Endothelial cell of umbilical vein (primary cell): ENCODE data around the gene ATP6AP2. TPM values are rescaled to one million over a fixed set of nuclear protein-coding genes. Genes with fewer than 3 reads are reported as not detected.

Experiments used
- BruUV-seq: library from RNA; stranded (reverse); fragments of 400-500 nt; replicated peaks from 2 replicates; lab custom pipeline; 2021; lab: Mats Ljungman, UMichigan
- CTCF ChIA-PET: fragments of 300-600, 350-600 bp; sonication (Branson Sonifier 250); formaldehyde crosslinking; loops from one replicate; lab custom pipeline; 2021; ENCODE audit warnings: antibody characterized with exemption, inconsistent platforms; lab: Charles Lee
- POLR2A ChIA-PET: fragments of 300-600, 350-600 bp; sonication (Branson Sonifier 250); formaldehyde crosslinking; loops from one replicate; lab custom pipeline; 2021; ENCODE audit warnings: antibody characterized with exemption, inconsistent platforms; lab: Charles Lee
- DNase-seq: peaks from one replicate; pipeline ENCODE4 v3.0.0-alpha.2; 2011; ENCODE audit warnings: low read depth, low spot score
- FAIRE-seq: peaks from 2 replicates; lab custom pipeline; 2011; peaks lifted over from hg19 to GRCh38; lab: Jason Lieb, UNC
- H2AFZ ChIP-seq: 2 replicates; pipeline ENCODE4 v1.6.0; 2012; ENCODE audit warnings: low read depth, low read length, control low read depth, inconsistent platforms
- H3K27ac ChIP-seq: 2 replicates; pipeline ENCODE4 v1.5.1; 2011; ENCODE audit warnings: low read depth, mild to moderate bottlenecking, control low read depth, low read length, moderate library complexity; ENCODE audit not compliant: insufficient read depth
- H3K27me3 ChIP-seq, 2 experiments: 2 replicates each; pipeline versions ENCODE4 v1.6.0 to v1.6.1; 2011; ENCODE audit warnings: low read length in 2 of 2, mixed read lengths in 1 of 2; ENCODE audit not compliant: control insufficient read depth in 2 of 2, insufficient read depth in 2 of 2
- H3K36me3 ChIP-seq, 2 experiments: 2 replicates in 1 of 2; 3 replicates in 1 of 2; pipeline ENCODE4 v1.5.1; 2011; ENCODE audit warnings: low read length in 2 of 2, mild to moderate bottlenecking in 1 of 2, moderate library complexity in 1 of 2; ENCODE audit not compliant: control insufficient read depth in 2 of 2, insufficient read depth in 2 of 2; ENCODE audit errors: extremely low read depth in 1 of 2
- H3K4me1 ChIP-seq: 3 replicates; pipeline ENCODE4 v1.5.1; 2011; ENCODE audit warnings: mild to moderate bottlenecking, low read length; ENCODE audit not compliant: control insufficient read depth, insufficient read depth; ENCODE audit errors: extremely low read depth
- H3K4me2 ChIP-seq: 2 replicates; pipeline ENCODE4 v1.6.1; 2011; ENCODE audit warnings: low read length, control low read depth, mixed read lengths; ENCODE audit not compliant: insufficient read depth
- H3K4me3 ChIP-seq, 3 experiments: fragments of 200-600 bp in 1 of 3; sonication (generic), shearing (Covaris generic) in 1 of 3; replicated peaks in 1 of 3; 2 replicates each; pipeline ENCODE4 v1.5.1; 2011 to 2016; ENCODE audit warnings: control low read depth in 3 of 3, low read length in 3 of 3, mild to moderate bottlenecking in 2 of 3, inconsistent platforms in 1 of 3, low read depth in 1 of 3, moderate library complexity in 1 of 3; ENCODE audit not compliant: insufficient read depth in 1 of 3
- H3K79me2 ChIP-seq: 2 replicates; pipeline ENCODE4 v1.6.0; 2012; ENCODE audit warnings: low read length, inconsistent platforms; ENCODE audit not compliant: control insufficient read depth, insufficient read depth
- H3K9ac ChIP-seq: replicated peaks from 2 replicates; pipeline ENCODE3; 2011; ENCODE audit warnings: low read length, control low read depth; ENCODE audit not compliant: insufficient read depth; ENCODE audit errors: extremely low read depth
- H3K9me1 ChIP-seq: replicated peaks from 3 replicates; pipeline ENCODE4 v1.6.0; 2011; ENCODE audit warnings: mild to moderate bottlenecking, low read length; ENCODE audit not compliant: control insufficient read depth, insufficient read depth; ENCODE audit errors: extremely low read depth
- H3K9me3 ChIP-seq: replicated peaks from 2 replicates; pipeline ENCODE4 v1.5.1; 2012; ENCODE audit warnings: low read length, inconsistent platforms; ENCODE audit not compliant: control insufficient read depth, insufficient read depth
- H4K20me1 ChIP-seq: replicated peaks from 2 replicates; pipeline ENCODE3; 2011; ENCODE audit warnings: mild to moderate bottlenecking, low read length; ENCODE audit not compliant: control insufficient read depth, insufficient read depth; ENCODE audit errors: extremely low read depth
- EZH2 ChIP-seq: IDR thresholded peaks from 2 replicates; pipeline ENCODE4 v1.6.1; 2012; ENCODE audit warnings: borderline replicate concordance, low read depth, mild to moderate bottlenecking, moderate library complexity, low read length, inconsistent platforms; ENCODE audit not compliant: severe bottlenecking
- FOS ChIP-seq: IDR thresholded peaks from 2 replicates; pipeline ENCODE4 v1.6.1; 2011; ENCODE audit warnings: mild to moderate bottlenecking, low read length, moderate library complexity, borderline replicate concordance; ENCODE audit not compliant: insufficient read depth
- GATA2 ChIP-seq: IDR thresholded peaks from 2 replicates; pipeline ENCODE4 v1.7.0; 2011; ENCODE audit warnings: low read depth, mild to moderate bottlenecking, moderate library complexity, mixed read lengths, low read length; ENCODE audit not compliant: insufficient read length, insufficient read depth
- JUN ChIP-seq: IDR thresholded peaks from 2 replicates; pipeline ENCODE4 v1.6.1; 2011; ENCODE audit warnings: borderline replicate concordance, low read depth; ENCODE audit not compliant: insufficient read length, insufficient read depth
- MYC ChIP-seq: IDR thresholded peaks from one replicate; pipeline ENCODE4 v1.6.1; 2011; ENCODE audit warnings: mild to moderate bottlenecking, low read depth, low read length
- POLR2A ChIP-seq: IDR thresholded peaks from 2 replicates; pipeline ENCODE4 v1.6.1; 2012; ENCODE audit warnings: low read depth, mild to moderate bottlenecking, control low read depth, low read length
- POLR2AphosphoS5 ChIP-seq: IDR thresholded peaks from 2 replicates; pipeline ENCODE4 v1.6.1; 2012; ENCODE audit warnings: low read depth, mild to moderate bottlenecking, control low read depth, low read length, moderate library complexity; ENCODE audit not compliant: insufficient read depth
- dilution Hi-C: fragments of 300-500 bp; cut with MboI; formaldehyde crosslinking; loops from one replicate; pipeline ENCODE4 v1.15.0; 2019; ENCODE audit warnings: low sequenced_read_pairs; ENCODE audit not compliant: extremely low pct_ligation_motif_present
- intact Hi-C: fragments of 100-400 bp; cut with micrococcal nuclease; formaldehyde crosslinking; loops from one replicate; pipeline ENCODE4 v1.10.0; 2022
- polyA plus RNA-seq, 4 experiments: library from polyadenylated mRNA; depleted of rRNA in 3 of 4; stranded (reverse) in 3 of 4; unstranded in 1 of 4; fragments of >200 nt; gene quantifications; 2 replicates each; pipeline versions ENCODE4 v1.2.1 to v1.2.3, GENCODE V29; 2011 to 2012; ENCODE audit warnings: missing spikeins in 1 of 4
- total RNA-seq: library from RNA; stranded (reverse); gene quantifications from 2 replicates; pipeline ENCODE4 v1.2.3, GENCODE V29; 2021
- TF ChIP-seq, protein P1 (sequence below), 2 donors: IDR thresholded peaks; 1 replicate in 1 of 2; 2 replicates in 1 of 2; pipeline ENCODE4 v1.5.1; 2011; ENCODE audit warnings: low read length in 2 of 2, mild to moderate bottlenecking in 2 of 2, moderate library complexity in 2 of 2, control low read depth in 1 of 2, inconsistent platforms in 1 of 2, low read depth in 1 of 2; ENCODE audit not compliant: insufficient read depth in 1 of 2; ENCODE audit errors: extremely low read depth in 1 of 2
- TF ChIP-seq, protein P2 (sequence below): IDR thresholded peaks from 2 replicates; pipeline ENCODE4 v1.6.1; 2011; ENCODE audit not compliant: insufficient read depth, insufficient read length

Gene ATP6AP2
- total and polyA plus RNA-seq, 2 donors (not counting 3 experiments of a cell fraction or from before 2014, with no cell fraction given), result 84.6 to 95.9 TPM

- H3K4me1 ChIP-seq, result no peaks in the 10 kb centered on the region
- H3K27ac ChIP-seq, result no peak overlapping the region
- no peaks in the 10 kb centered on the region for H3K27me3 ChIP-seq
- H2AFZ ChIP-seq, result no peak overlapping the region
- H3K9me3 ChIP-seq, result no peaks in the 10 kb centered on the region
- ChIA-PET POLR2A (no interaction called here), CTCF (no interaction called here)
- H3K79me2 ChIP-seq, result no peaks in the 10 kb centered on the region
- FAIRE-seq, result no peak
- no peaks in the 10 kb centered on the region for H4K20me1 ChIP-seq
- H3K9ac ChIP-seq, result no peak overlapping the region
- H3K9me1 ChIP-seq, result no peaks in the 10 kb centered on the region
- H3K36me3 ChIP-seq, result no peaks in the 10 kb centered on the region
- DNase-seq, result no peak
- intact Hi-C loops, result no loop called here
- BruUV-seq, result no TSS peak
- TF ChIP-seq, protein P1, sequence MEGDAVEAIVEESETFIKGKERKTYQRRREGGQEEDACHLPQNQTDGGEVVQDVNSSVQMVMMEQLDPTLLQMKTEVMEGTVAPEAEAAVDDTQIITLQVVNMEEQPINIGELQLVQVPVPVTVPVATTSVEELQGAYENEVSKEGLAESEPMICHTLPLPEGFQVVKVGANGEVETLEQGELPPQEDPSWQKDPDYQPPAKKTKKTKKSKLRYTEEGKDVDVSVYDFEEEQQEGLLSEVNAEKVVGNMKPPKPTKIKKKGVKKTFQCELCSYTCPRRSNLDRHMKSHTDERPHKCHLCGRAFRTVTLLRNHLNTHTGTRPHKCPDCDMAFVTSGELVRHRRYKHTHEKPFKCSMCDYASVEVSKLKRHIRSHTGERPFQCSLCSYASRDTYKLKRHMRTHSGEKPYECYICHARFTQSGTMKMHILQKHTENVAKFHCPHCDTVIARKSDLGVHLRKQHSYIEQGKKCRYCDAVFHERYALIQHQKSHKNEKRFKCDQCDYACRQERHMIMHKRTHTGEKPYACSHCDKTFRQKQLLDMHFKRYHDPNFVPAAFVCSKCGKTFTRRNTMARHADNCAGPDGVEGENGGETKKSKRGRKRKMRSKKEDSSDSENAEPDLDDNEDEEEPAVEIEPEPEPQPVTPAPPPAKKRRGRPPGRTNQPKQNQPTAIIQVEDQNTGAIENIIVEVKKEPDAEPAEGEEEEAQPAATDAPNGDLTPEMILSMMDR (IDR thresholded peaks at IDR 0.05; ENCODE audit: extremely low read depth in 1 of 2, insufficient read depth in 1 of 2, low read depth in 1 of 2, low read length in 2 of 2), result no peak
- no peak for TF ChIP-seq EZH2
- no peak for TF ChIP-seq POLR2A
- TF ChIP-seq POLR2AphosphoS5, result no peak
- TF ChIP-seq MYC, result no peak
- TF ChIP-seq, protein P2, sequence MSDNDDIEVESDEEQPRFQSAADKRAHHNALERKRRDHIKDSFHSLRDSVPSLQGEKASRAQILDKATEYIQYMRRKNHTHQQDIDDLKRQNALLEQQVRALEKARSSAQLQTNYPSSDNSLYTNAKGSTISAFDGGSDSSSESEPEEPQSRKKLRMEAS, result no peak
- TF ChIP-seq GATA2, result no peak
- no peak for TF ChIP-seq FOS
- TF ChIP-seq JUN, result no peak
- dilution Hi-C loops, result no loop called here
- H3K4me2 ChIP-seq, result no peak overlapping the region
- H3K4me3 ChIP-seq, result no peak overlapping the region
Observed at GRCh38 chrX:40623665-40624064, 42.9 kb downstream of the ATP6AP2 start.
